ENCODE results near the gene MTMR6.

DNA sequence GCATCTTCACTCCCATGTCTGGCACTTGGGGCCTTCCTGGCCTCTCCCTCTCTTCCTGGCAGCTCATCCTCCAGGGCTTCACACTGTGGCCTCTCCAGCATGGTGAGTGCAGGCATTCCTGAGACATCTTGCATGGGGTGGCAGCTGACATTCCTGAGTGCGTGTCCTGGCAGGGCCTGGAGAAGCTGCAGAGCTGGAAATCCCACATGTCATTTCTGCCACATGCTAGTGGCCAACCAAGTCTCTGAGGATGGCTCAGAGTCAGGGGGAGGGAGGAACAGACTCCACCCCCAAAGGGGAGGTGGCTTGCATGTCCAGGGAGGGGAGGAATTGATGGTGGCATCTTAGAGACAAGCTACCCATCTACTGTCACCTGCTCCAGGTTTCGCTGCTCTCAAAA, 73.6 kb downstream of the MTMR6 start:
- TF ChIP-seq POLR2A (IDR thresholded peaks at IDR 0.05; ENCODE audit: low read depth, low read length) (no peak), POLR2AphosphoS5 (IDR thresholded peaks at IDR 0.05; ENCODE audit: low read depth, low read length) (no peak)
